Osteoblast (primary cell): ENCODE measurements around the gene TMEM175. TPM values are rescaled to one million over a fixed set of nuclear protein-coding genes. Genes with fewer than 3 reads are reported as not detected.
A peak's percentile ranks its signal among the peaks of the same experiment; 100 is the strongest.

ENCODE experiments used
- DNase-seq: peaks from one replicate; pipeline ENCODE4 v3.0.0; 2011; ENCODE audit warnings: low spot score, mixed read lengths; ENCODE audit not compliant: insufficient read length; ENCODE audit errors: missing footprints
- H2AFZ ChIP-seq: 2 replicates; pipeline ENCODE4 v1.6.0; 2011; ENCODE audit warnings: mild to moderate bottlenecking, low read length
- H3K27ac ChIP-seq: 2 replicates; pipeline ENCODE4 v1.5.1; 2011; ENCODE audit warnings: mild to moderate bottlenecking, low read depth, low read length, moderate library complexity
- H3K27me3 ChIP-seq: 2 replicates; pipeline ENCODE4 v1.6.0; 2012; ENCODE audit warnings: mild to moderate bottlenecking, control low read depth, inconsistent platforms, low read length, moderate library complexity; ENCODE audit not compliant: insufficient read depth
- H3K36me3 ChIP-seq: 2 replicates; pipeline ENCODE4 v1.5.1; 2011; ENCODE audit warnings: mild to moderate bottlenecking, low read length, control low read depth, moderate library complexity; ENCODE audit not compliant: insufficient read depth
- H3K4me1 ChIP-seq: 2 replicates; pipeline ENCODE4 v1.5.1; 2011; ENCODE audit warnings: mild to moderate bottlenecking, low read length, control low read depth, moderate library complexity; ENCODE audit not compliant: insufficient read depth
- H3K4me2 ChIP-seq: 2 replicates; pipeline ENCODE4 v1.6.0; 2011; ENCODE audit warnings: mild to moderate bottlenecking, low read length; ENCODE audit not compliant: insufficient read depth
- H3K4me3 ChIP-seq: fragments of 200-600 bp; sonication (generic); 3 replicates; pipeline ENCODE4 v1.5.1; 2012; ENCODE audit warnings: mild to moderate bottlenecking, low read length, inconsistent platforms; ENCODE audit not compliant: insufficient read depth
- H3K79me2 ChIP-seq: 2 replicates; pipeline ENCODE4 v1.6.0; 2012; ENCODE audit warnings: mild to moderate bottlenecking, low read length, control low read depth, inconsistent platforms; ENCODE audit not compliant: insufficient read depth
- H3K9me3 ChIP-seq: 2 replicates; pipeline ENCODE4 v1.5.1; 2011; ENCODE audit warnings: low read depth, low read length, control low read depth
- H4K20me1 ChIP-seq: 2 replicates; pipeline ENCODE4 v1.6.0; 2012; ENCODE audit warnings: mild to moderate bottlenecking, low read length, control low read depth; ENCODE audit not compliant: insufficient read depth
- total RNA-seq: library from RNA; depleted of rRNA; stranded (reverse); fragments of >200 nt; gene quantifications from 2 replicates; pipeline ENCODE4 v1.2.3, GENCODE V29; 2012
- TF ChIP-seq, protein P1 (sequence below): IDR thresholded peaks from 2 replicates; pipeline ENCODE4 v1.5.1; 2011; ENCODE audit warnings: mild to moderate bottlenecking, low read depth, low read length, moderate library complexity; ENCODE audit errors: extremely low read depth

TMEM175 gene
- total RNA-seq, 1 donor, result 13.8 TPM

DNA sequence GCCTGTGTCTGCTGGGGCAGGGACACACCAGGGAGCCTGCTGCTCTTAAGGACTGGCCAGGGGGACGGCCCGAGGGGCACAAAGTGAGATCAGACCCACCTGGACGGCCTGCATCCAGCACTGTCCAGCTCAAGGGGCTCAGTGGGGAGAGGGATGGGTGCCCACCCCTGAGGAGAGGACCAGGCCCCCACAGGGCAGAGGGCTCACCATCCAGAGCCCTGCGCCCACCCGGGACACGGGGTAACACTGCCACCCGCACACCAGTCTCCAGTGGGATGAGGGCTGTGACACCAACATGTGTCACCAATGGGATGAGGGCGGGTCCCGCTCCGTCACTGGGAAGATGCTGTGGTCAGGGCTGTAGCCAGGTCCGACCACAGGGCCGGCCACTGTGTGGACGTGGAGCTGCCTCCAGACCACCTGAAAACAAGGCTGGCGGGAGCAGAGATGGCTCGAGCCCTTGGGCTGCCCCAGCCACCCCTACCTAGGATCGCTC lies 27.9 kb downstream of the TMEM175 start:
- no peak overlapping the region for H3K4me3 ChIP-seq
- no peak overlapping the region for H2AFZ ChIP-seq
- peaks cover 12% of the 10 kb centered on the region for H3K36me3 ChIP-seq
- no peaks in the 10 kb centered on the region for H3K4me1 ChIP-seq
- DNase-seq, result peak; percentile 81
- TF ChIP-seq, protein P1, sequence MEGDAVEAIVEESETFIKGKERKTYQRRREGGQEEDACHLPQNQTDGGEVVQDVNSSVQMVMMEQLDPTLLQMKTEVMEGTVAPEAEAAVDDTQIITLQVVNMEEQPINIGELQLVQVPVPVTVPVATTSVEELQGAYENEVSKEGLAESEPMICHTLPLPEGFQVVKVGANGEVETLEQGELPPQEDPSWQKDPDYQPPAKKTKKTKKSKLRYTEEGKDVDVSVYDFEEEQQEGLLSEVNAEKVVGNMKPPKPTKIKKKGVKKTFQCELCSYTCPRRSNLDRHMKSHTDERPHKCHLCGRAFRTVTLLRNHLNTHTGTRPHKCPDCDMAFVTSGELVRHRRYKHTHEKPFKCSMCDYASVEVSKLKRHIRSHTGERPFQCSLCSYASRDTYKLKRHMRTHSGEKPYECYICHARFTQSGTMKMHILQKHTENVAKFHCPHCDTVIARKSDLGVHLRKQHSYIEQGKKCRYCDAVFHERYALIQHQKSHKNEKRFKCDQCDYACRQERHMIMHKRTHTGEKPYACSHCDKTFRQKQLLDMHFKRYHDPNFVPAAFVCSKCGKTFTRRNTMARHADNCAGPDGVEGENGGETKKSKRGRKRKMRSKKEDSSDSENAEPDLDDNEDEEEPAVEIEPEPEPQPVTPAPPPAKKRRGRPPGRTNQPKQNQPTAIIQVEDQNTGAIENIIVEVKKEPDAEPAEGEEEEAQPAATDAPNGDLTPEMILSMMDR, result no peak
- H4K20me1 ChIP-seq, result no peaks in the 10 kb centered on the region
- H3K27me3 ChIP-seq, result no peaks in the 10 kb centered on the region
- no peak overlapping the region for H3K4me2 ChIP-seq
- no peaks in the 10 kb centered on the region for H3K9me3 ChIP-seq
- H3K79me2 ChIP-seq, result no peaks in the 10 kb centered on the region
- no peak overlapping the region for H3K27ac ChIP-seq

DNA sequence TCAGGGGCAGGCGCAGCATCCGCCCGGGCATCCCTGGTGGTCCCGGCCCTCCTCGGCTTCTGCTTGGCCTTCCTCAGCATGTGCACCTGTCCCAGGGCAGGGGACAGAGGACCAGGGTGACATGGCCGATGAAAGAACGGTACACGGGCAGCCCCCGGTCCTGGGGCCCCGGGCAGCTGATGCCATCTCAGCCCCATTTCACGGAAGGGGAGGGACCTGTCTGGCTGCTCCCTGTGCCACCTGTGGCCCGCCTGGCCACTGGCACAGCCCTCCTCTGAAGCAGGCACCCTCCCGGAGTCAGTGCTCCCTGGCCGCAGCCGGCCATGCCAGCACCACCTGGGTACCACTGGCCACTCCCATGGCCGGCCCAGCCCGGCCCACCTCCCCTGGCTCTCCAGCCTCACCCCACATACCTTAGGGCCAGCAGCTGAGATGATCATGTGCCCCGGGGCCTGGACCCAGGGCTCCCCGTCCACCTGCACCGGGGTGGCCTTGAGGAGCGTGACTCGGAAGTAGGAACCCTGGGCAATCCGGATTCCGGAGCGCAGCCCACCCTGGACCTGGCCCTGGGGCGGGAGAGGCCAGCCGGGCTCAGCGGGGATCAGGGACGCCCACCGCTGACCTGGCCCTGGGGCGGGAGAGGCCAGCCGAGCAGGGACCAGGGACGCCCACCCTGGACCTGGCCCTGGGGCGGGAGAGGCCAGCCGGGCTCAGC lies 28.5 kb downstream of the TMEM175 start:
- DNase-seq, result peak; percentile 78
- H3K4me2 ChIP-seq, result no peak overlapping the region

DNA sequence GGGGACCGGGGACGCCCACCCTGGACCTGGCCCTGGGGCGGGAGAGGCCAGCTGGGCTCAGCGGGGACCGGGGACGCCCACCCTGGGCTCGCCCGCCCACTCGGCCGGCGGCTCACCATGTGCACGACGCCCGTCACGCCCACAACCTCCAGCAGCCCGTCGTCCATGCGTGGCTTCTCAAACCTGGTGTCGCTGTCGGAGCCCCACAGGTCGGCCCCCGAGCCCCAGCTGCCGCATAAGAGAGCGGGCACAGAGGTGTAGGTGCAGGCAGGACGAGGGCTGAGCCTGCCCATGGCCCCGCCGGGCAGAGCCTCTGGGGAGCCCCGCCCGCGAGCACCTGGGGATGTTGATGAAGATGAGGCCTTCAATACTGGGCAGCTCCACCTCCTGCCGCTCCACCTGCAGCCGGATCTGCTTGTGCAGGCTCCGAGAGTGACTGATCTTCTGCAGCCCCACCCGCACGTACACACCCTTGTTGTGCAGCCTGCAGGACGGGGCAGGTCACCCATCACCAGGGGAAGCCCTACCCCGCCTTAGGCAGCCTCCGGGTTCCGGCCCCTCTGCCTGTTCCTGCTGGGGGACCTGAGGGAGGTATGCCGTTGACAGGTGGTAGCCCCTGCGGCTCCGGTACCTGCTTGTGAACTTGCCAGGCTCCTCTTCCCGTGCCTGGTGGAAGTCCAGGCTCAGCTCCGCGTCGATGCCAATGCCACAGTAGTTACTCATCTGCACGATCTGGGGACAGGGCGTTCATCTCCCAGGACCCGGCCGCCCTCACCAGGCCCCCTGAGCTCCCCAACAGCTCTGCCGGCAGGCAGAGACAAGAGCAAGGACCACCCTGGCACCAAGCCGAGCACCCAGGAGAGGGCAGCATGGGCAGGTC lies 29.3 kb downstream of the TMEM175 start:
- Histone ChIP-seq H4K20me1 (no peaks in the 10 kb centered on the region), H3K79me2 (no peaks in the 10 kb centered on the region), H3K9me3 (no peaks in the 10 kb centered on the region), H3K27me3 (no peaks in the 10 kb centered on the region), H3K4me1 (no peaks in the 10 kb centered on the region), H3K36me3 (peaks cover 18% of the 10 kb centered on the region), H3K4me2 (no peak overlapping the region), H2AFZ (no peak overlapping the region), H3K27ac (no peak overlapping the region), H3K4me3 (no peak overlapping the region)
- DNase-seq, result peak; percentile 80
- TF ChIP-seq, protein P1, result no peak

More for the DNA sequence above, 28.5 kb downstream of the TMEM175 start:
- H3K9me3 ChIP-seq, result no peaks in the 10 kb centered on the region
- no peak overlapping the region for H2AFZ ChIP-seq
- no peaks in the 10 kb centered on the region for H3K4me1 ChIP-seq
- no peaks in the 10 kb centered on the region for H4K20me1 ChIP-seq
- H3K27ac ChIP-seq, result no peak overlapping the region
- TF ChIP-seq, protein P1, result no peak
- H3K36me3 ChIP-seq, result peaks cover 17% of the 10 kb centered on the region
- H3K4me3 ChIP-seq, result no peak overlapping the region
- H3K27me3 ChIP-seq, result no peaks in the 10 kb centered on the region
- no peaks in the 10 kb centered on the region for H3K79me2 ChIP-seq
